H1 (cell line): ENCODE data around the gene FABP7.

ENCODE experiments used
- CHD7 ChIP-seq: fragments of 300-600 bp; sonication (generic); IDR thresholded peaks from 2 replicates; pipeline ENCODE4 v1.7.1; 2012; ENCODE audit warnings: low read length, moderate library complexity, mild to moderate bottlenecking, inconsistent platforms; ENCODE audit not compliant: insufficient replicate concordance
- CREB1 ChIP-seq: IDR thresholded peaks from 2 replicates; pipeline ENCODE4 v1.6.1; 2012; ENCODE audit warnings: inconsistent platforms
- EZH2 ChIP-seq: fragments of 200-600 bp; sonication (generic); IDR thresholded peaks from 2 replicates; pipeline ENCODE4 v1.7.1; 2012; ENCODE audit warnings: low read depth, mild to moderate bottlenecking, moderate library complexity, low read length, inconsistent platforms; ENCODE audit not compliant: severe bottlenecking
- HDAC2 ChIP-seq, 2 experiments: fragments of 300-600 bp in 1 of 2; sonication (generic) in 1 of 2; IDR thresholded peaks; 2 replicates each; pipeline ENCODE4 v1.6.1; 2011 to 2012; ENCODE audit warnings: low read depth in 2 of 2, low read length in 2 of 2, mild to moderate bottlenecking in 2 of 2, moderate library complexity in 2 of 2, borderline replicate concordance in 1 of 2, inconsistent platforms in 1 of 2
- PHF8 ChIP-seq: fragments of 200-600 bp; sonication (generic); conservative IDR thresholded peaks from 2 replicates; pipeline ENCODE4 v1.7.1; 2012; ENCODE audit warnings: low read depth, mild to moderate bottlenecking, inconsistent platforms, low read length, moderate library complexity
- POLR2A ChIP-seq, 2 experiments: IDR thresholded peaks; 1 replicate in 1 of 2; 2 replicates in 1 of 2; pipeline ENCODE4 v1.6.1; 2011; ENCODE audit warnings: low read depth in 2 of 2, low read length in 2 of 2, mild to moderate bottlenecking in 2 of 2; ENCODE audit errors: control extremely low read depth in 1 of 2
- YY1 ChIP-seq: IDR thresholded peaks from 2 replicates; pipeline ENCODE4 v1.6.1; 2011; ENCODE audit warnings: low read depth, mild to moderate bottlenecking, low read length
- TF ChIP-seq, protein P1 (sequence below), 3 experiments: IDR thresholded peaks; 1 replicate in 2 of 3; 2 replicates in 1 of 3; pipeline versions ENCODE4 v1.5.1 to v1.6.1; 2011; ENCODE audit warnings: low read length in 3 of 3, mild to moderate bottlenecking in 3 of 3, inconsistent platforms in 2 of 3, low read depth in 1 of 3, moderate library complexity in 1 of 3; ENCODE audit not compliant: insufficient read depth in 1 of 3; ENCODE audit errors: control extremely low read depth in 1 of 3
- TF ChIP-seq, protein P2 (sequence below): IDR thresholded peaks from 2 replicates; pipeline ENCODE4 v1.6.1; 2012; ENCODE audit warnings: low read length, inconsistent platforms

DNA sequence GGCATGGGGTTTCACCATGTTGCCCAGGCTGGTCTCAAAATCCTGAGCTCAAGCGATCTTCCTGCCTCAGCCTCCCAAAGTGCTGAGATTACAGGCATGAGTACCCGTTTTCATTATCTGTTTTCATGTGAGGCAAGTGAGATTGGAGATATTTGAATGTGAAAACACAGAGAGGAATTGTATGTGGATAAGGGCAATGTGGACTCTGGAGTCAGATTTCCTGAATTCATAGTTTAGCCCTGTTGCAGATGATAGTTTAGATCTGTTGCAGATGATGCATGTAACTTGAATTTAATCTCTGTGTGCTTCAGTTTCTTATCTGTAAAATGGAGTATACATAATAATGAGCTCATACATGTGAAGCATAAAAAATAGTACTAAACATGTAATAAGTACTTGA, 13.2 kb downstream of the FABP7 start:
- TF ChIP-seq EZH2: no peak
- TF ChIP-seq, protein P1, sequence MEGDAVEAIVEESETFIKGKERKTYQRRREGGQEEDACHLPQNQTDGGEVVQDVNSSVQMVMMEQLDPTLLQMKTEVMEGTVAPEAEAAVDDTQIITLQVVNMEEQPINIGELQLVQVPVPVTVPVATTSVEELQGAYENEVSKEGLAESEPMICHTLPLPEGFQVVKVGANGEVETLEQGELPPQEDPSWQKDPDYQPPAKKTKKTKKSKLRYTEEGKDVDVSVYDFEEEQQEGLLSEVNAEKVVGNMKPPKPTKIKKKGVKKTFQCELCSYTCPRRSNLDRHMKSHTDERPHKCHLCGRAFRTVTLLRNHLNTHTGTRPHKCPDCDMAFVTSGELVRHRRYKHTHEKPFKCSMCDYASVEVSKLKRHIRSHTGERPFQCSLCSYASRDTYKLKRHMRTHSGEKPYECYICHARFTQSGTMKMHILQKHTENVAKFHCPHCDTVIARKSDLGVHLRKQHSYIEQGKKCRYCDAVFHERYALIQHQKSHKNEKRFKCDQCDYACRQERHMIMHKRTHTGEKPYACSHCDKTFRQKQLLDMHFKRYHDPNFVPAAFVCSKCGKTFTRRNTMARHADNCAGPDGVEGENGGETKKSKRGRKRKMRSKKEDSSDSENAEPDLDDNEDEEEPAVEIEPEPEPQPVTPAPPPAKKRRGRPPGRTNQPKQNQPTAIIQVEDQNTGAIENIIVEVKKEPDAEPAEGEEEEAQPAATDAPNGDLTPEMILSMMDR (IDR thresholded peaks at IDR 0.05; ENCODE audit: control extremely low read depth in 1 of 3, insufficient read depth in 1 of 3, low read depth in 1 of 3, low read length in 3 of 3): no peak
- TF ChIP-seq CHD7: no peak
- no peak for TF ChIP-seq PHF8
- TF ChIP-seq CREB1: no peak
- TF ChIP-seq, protein P2, sequence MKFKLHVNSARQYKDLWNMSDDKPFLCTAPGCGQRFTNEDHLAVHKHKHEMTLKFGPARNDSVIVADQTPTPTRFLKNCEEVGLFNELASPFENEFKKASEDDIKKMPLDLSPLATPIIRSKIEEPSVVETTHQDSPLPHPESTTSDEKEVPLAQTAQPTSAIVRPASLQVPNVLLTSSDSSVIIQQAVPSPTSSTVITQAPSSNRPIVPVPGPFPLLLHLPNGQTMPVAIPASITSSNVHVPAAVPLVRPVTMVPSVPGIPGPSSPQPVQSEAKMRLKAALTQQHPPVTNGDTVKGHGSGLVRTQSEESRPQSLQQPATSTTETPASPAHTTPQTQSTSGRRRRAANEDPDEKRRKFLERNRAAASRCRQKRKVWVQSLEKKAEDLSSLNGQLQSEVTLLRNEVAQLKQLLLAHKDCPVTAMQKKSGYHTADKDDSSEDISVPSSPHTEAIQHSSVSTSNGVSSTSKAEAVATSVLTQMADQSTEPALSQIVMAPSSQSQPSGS: no peak
- no peak for TF ChIP-seq POLR2A (IDR thresholded peaks at IDR 0.05; ENCODE audit: control extremely low read depth in 1 of 2, low read depth in 2 of 2, low read length in 2 of 2)
- no peak for TF ChIP-seq HDAC2 (IDR thresholded peaks at IDR 0.05; ENCODE audit: borderline replicate concordance in 1 of 2, low read depth in 2 of 2, low read length in 2 of 2)
- no peak for TF ChIP-seq YY1
